GM19023 (cell line): ENCODE measurements around the gene WDR93.
A peak's percentile ranks its signal among the peaks of the same experiment; 100 is the strongest.

Experiments used
- ATAC-seq: cut with Tn5 transposase; IDR thresholded peaks from one replicate; pipeline ENCODE4 v1.9.1; 2021; ENCODE audit warnings: mild to moderate bottlenecking, moderate library complexity; ENCODE audit not compliant: unreplicated experiment

WDR93 gene

DNA sequence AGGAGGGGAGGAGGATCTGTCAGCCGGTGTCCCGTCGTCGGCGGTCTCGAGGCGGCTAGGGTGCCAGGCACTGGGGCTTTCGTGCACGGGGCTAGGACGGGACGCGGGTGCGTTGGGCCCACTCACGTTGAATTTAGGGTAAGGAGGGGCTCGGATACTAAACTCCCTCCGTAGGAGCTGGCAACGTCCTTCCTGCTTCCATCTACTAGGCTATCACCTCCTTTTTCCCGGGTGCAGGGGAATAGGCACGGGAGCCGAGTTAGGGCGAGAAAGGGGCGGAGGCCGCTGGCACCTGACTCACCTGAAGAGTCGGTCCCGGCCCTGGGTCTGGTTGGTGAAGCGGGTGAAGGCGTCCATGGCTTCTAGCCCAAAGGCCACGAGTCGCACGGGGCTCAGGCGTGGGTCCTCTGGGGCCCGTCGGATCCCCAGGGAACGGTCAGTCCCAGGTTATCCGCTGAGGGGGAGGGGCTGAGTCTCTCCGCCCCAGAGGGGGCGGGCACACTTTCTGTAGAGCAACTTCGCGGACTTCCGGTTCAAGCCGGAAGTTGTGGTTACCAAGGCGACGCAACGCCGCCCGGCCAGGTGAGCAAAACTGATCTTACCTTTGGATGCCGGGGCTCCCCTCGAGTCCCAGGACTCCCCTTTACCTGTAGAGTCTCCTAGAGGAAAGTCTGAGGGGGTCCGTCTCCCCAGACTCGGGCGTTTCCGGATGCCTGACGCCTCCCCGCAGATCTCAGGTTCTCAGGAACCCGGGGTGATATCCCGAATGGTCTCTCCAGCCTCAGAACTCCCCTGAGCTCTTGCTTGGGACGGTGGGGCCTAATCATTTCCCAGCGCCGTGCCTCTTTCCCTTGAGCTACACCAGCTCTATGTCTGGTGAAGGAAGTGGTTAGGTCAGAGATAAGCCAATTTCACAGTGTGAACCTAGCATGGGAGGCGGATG lies at the start of gene WDR93, which contains the start of gene PEX11A:
TSS of gene WDR93 (plus strand) at position 536 of the 943 bp plus-strand sequence. CDS start 10,936 bp downstream, outside the sequence.
TSS of gene PEX11A (minus strand) at position 479 of the 943 bp plus-strand sequence. CDS start at position 357, 122 bp downstream.
- ATAC-seq: peak; percentile 94

DNA sequence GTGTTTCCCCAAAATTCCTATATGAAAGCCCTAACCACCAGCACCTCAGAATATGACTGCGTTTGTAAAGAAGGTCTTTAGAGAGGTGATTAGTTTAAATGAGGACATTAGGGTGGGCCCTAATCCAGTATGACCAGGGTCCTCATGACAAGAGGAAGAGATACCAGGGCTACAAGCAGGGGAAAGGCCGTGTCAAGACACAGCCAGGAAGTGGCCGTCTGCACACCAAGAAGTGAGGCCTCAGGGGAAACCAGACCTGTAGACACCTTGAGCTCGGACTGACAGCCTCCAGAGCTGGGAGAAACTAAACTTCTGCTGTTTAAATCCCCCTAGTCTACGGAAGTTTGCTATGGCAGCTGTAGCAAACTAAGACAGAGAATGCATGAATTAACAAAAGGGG lies 49.6 kb upstream of the WDR93 start:
- ATAC-seq: no peak

DNA sequence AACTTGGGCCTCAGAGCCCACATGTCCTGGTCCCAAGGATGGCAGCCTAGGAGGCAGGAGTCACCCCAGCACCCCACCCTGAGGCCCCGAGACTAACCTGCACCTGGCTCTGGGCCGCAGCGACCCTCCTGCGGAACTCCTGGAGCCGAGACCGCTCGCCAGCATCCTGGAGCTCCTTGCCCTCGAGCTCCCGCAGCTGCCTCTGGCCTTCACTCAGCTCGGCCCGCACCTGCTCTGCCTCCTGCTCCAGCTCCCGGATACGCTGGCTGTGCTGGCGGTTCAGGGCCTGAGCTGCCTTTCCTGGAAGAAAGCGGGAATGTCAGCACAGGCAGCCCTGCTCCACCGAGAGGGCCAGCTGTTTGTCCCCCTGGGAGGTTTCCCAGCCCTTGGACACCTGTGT lies 48.5 kb upstream of the WDR93 start:
- no peak for ATAC-seq

DNA sequence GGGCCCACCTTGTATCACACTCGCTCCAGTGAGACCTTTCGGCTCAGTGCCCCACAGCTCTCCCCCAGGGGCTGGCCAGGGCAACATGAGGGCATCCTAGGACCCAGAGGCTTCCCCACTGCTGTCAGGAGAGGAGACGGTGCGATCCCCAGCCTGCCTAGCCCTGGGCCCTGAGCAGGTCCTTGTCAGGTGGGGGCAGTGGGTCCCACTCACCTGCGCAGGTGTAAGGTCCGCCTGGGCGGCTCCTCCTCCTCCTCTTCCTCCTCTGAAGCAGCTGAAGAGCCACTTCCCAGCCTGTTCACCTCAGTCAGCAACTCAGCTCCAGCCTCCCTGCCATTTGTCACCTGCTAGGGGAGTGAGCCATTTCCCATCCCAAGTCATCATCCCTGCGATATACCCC lies 44.9 kb upstream of the WDR93 start:
- ATAC-seq: no peak

DNA sequence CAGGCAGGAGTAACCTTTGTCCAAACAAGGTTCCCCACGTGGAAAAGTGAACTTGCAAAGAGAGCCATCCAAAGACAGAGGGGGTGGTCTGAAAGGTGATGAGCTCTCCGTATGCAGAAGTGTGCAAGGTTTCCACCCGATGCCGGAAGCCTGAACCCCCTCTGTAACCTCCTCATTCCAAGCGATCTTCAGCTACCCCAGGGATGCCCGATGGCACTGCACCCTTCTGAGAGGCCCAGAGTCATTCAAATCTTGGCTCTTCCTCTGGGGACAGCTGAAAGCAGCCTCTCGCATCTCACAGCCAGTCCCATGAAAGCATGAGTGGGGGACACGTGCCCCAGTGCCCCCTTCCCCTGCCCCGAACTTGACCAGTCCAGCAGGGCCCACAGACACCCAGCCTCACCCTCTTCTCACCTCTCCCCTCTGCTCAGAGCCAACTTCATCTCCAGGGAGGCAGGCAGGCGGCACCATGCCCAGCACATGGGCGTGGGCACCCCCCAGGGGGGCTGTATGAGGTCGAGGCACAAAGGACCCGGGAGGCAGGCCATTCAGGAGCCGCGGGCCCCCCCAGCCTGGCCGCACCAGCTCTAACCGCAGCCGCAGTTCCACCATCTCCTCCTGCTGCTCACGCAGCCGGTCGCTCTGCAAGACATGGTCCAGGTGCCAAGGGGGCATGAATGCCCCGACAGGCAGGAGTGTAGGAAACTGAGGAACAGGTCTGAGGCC lies 44.0 kb upstream of the WDR93 start:
- ATAC-seq: no peak

DNA sequence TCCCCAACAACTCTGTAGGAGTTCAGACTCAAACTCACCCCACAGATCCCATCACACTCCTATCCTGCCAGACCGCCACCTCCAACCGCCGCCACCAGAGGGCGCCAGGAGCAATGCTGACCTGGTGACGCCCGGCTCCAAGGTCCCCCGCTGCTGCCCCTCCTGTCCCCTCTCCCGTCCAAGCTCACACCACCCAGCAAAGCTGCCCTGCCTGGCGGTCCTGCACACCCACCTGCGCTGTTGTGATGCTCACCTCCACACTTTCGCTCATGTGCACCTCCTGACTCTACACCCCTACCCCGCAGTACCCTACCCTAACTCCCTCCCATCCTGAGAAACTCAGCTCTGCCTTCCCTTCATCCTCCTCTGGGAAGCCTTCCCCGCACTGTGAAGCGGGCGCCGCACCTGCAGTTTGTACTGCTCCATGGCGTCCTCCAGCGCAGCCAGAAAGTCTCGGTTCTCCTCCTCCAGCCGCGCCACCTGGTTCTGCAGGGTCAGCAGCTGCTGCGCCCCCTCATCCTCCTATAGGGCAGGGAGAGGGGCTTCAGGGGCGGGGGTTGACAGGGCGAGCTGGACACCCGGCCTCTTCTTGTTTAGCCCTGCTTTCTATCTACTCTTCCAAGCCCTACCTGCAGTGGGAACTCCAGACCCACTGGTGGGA lies 43.3 kb upstream of the WDR93 start:
- no peak for ATAC-seq

DNA sequence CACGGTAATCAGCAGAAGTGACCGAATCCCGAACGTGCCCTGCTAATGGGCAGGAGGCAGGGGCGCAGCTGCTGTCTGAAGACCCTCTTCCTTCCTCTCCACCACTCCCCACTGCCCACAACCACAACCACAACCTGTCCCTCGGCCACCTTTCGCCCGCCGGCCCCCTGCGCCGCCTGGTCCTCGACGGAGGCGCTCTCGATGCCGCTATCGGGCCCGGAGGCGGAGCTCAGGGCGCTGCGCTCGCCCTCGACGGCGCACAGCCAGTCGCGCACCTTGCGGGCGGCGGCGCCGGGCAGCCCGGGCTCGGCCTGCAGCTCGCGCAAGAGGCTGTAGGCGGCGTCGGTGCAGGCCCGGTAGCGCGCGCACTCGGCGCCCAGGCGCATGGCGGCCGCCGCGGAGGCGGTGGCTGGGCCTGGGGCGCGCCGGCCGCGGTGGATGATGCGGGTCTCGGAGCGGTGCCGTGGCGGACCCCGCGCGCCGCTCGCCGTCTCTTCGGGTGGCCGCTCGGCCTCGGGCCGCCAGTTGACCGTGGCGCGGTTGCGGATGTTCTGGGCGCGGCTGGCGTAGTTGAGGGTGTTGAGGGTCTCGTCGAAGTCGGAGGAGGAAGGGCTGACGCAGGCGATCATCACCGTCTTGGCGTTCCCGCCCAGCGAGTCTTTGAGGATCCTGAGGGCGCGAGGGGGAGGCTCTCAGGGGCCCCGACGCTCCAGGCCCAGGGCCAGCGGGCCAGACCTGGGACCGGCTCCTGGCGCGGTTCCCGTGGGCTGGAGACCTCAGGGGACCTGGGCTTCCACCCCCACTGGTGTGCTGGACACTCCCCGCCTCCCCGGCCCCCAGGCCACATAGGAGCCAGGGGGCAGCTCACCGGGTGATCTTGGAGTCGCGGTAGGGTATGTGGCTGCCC lies 42.3 kb upstream of the WDR93 start:
- no peak for ATAC-seq

DNA sequence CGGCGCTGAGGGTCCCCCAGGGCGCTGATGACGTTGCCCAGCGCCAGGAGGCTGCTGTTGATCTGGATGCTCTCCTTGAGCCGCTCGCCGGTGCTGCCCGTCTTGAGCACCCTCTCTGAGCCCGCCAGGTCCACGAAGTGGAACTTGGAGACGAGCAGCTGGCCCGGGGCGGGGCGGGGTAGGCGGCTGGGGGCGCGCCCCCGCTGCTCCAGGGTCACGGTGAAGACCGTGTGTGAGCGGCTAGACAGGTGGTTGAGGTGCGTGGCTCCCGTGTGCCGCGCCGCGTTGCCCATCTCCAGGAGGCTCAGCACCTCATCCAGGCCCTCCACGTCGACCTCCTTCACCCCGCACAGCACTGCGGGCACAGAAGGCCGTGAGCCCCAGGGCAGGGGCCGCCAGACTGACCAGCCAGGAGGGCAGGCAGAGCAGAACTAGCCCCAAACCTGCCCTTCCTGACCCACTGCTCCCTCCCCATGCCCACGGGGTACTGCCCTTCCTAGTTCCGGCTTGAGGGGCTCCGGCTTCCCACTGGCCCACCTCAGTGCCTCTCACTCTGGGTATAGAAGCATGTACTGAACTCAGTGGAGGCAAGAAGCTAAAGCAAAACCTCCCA lies 41.5 kb upstream of the WDR93 start:
- ATAC-seq: no peak

DNA sequence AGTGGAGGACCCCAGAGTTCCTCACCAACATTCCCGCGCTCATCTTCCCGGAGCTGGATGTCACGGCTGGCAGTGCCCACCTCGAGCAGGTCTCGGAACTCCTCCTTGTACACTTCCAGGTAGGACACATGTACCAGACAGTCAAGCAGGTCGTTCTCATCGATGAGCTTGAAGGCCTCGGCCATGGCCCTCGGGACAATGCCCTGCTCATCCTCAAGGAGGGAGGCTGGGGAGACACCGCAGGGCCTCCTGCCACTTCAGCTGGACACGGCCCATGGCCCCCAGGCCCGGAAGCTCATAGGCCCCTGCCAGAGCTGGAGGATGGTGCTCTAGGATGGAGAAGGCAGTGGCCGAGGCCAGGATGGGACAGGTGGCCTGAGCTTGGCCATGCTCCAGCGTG lies 40.9 kb upstream of the WDR93 start:
- no peak for ATAC-seq

DNA sequence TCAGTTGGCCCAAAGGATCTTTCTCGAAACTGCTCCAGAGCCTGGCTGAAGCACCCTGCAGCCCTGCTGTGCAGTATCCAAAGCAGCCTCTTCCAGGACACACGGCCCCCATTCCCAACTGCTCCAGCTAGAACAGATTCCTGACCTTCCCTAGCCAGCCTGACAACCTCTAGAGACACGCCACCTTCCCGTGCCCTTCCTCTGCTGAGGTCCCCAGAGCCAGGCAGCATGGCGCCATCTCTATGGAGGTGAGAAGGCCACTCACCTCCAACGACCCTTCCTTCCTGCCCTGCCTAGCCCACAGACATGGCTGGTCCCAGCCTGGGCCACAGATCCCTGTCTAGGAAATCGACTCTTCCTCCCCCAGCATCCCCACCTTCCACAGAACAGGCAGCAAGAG lies 38.5 kb upstream of the WDR93 start:
- ATAC-seq: no peak

DNA sequence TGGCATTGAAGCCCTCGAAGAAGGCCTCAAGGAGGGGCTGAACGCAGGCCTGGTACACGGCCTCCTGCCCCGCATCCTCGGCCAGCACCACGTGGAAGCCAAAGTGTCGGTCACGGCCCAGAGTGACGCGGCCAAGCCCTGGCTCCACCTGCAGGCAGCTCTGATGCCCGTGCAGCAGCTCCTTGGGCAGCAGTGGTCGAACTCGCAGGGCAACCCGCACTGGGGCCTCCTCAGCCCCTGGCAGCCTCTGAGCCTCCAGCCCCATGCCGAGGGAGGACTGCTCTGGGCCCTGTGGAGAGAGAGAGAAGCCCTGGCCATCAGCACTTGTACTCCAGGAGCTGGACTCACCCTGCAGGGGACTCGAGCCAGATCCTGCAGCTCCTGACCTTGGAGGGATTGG lies 37.9 kb upstream of the WDR93 start:
- no peak for ATAC-seq

DNA sequence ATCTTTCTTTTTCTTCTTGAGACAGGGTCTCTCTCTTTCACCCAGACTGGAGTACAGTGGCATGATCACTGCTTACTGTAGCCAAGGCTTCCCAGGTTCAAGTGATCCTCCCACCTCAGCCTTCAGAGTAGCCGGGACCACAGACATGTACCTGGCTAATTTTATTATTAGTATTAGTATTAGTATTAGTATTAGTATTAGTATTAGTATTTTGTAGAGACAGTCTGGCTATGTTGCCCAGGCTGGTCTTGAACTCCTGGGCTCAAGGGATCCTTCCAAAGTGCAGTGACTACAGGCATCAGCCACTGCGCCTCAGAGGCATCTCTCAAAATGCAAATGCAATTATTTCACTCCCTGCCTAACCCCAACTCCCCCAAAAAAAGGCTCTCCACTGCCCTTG lies 37.0 kb upstream of the WDR93 start:
- no peak for ATAC-seq

DNA sequence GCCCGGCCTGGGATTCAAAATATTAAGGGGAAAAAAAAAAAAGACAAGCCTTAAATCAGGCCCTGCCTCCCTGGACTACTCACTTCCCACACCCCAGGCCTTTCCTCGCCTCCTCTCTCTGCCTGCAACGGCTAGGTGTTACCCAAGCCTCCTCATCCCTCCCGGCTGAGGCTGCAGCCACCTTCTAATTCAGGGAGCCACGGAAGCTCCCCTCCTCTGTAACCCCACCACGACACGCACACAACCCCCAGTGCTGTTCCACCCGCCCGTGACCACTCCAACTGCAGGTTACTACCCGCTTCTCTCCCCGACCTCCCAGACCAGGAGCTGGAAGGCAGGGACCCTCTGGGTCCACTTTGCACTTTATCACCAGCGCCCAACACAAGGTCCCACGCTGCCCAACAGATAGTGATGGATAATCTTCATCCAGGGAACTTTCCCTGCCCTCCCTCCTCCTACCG lies 36.3 kb upstream of the WDR93 start:
- ATAC-seq: no peak

DNA sequence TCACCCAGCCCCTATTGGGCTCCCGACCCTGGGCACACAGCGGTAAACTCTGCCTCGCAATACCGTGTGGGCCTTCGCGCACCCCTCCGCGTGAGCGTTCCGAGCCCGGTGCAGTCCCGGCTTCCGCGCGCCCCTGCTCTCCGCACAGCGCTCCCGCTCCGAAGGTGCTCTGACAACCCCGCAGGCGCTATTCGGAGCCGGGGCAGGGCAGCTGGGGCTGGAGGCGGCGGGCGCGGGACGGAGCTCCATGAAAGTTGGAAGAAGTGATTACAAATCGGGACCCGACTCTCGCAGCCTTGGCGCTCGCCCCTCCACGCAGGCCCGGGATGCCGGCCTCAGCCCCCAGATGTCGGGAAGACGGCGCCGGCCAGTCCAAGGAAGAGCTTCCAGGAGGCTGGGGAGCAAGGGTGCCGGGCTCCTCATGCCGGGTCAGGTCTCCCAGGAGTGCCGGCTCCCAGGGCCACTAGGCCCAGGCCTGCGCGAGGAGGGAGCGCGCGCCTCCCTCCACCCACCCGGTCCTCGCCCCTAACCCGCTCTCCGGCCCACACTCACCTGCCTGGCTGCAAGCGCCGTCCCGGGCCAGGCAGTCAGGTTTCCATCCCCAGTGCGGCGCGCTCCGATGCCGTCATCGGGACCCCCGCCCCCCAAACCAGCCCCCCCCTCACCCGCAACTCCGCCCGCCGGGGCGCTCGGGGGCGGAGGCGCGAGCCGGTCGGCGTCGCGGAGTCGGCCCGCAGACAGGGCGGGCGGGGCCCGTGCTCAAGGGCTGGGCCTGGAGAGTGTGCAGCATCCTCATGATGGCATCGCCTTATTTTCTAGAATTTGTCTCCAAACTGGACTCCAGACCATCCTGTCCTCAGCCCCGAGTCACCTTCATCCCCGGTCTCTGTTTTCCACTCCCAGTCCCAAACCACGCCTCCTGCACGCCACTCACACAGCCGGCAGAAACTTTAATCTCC lies 35.5 kb upstream of the WDR93 start, which contains the start of gene KIF7:
TSS of gene KIF7 (minus strand) at position 621 of the 959 bp plus-strand sequence. CDS start 2,537 bp downstream, outside the sequence.
- ATAC-seq: no peak

DNA sequence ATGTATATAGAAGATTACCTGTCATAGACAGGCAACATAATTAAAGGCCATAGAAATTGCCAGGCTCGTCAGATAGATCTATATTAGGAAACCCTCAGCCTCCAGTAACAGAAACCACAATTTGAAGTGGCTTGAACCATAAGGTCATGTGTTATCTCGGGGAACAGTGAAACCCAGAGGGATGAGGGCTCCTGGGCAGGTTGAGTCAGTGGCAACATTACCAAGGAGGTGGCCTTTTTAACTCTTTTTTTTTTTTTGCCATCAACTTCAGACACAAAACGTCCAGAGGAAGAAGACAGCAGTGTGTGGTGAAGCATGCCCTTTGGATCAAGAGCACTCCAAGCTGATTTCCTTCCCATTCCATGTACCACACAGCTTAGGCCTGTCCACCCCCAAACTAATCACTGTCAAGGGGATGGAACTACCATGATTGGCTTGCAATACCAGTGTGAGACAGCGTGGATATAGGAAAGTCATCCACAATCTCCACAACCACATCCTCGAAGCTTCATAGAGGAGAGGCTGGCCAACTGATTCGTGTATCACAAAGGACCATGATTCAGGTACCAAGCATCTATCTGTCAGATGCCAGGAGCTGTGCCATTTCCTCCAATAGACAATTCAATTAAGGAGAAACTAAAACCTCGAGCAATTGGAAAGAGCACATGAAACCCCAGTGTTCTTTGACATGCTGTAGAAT lies 34.3 kb upstream of the WDR93 start:
- ATAC-seq: no peak

DNA sequence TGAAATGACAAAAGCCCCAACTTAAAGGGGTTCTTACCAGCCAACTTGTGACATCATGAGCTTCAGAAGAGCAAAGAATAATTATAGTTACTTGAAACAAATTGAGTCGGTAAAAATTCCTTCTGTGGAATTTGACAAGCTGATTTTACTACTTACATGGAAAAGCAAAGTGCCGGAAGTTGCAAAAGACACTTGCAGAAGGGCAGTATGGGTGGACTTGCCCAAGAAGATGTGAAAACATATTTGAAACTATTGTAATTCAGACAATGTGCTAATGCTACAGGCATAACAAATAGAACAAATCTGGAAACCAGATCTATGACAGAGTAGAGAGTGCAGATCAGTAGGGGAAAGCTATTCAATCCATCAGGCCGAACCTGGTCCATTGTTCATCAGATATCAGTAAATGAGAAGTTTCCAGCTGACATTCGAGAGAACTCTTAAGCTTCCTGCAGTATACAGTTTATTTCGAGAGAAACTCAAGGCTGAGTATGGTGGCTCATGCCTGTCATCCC lies 32.9 kb upstream of the WDR93 start:
- no peak for ATAC-seq

DNA sequence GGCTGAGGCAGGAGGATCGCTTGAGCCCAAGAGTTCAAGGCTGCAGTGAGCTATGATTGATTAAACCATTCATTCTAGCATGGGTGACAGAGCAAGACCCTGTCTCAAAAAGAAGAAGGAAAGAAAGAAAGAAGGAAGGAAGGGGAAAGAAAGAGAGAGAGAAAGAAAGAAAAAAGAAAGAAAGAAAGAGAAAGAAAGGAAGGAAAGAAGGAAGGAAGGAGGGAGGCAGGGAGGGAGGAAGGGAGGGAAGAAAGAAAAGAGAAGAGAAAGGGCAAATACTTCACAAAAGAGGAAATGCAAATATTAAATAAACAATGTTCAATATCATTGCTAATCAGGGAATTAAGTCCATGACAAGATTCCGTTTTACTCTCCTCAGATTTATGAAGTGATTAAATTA lies 31.3 kb upstream of the WDR93 start:
- no peak for ATAC-seq

DNA sequence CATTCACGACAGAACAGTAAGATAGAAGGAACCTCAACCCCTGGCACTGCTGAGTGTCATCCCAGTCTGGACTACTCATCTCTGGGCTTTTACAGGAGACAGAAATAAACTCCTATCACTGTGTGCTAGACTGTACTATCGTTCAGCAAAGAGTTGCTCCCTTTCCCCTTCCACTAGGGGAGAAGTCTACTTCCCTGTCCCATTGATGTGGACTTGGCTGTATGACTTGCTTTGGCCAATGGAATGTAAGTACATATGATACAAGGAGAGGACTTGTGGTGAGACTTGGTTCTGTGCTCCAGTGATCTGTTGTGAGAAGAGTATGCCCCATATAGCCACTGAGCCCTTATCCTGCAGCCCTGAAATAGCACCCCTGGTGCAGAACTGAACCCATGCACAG lies 30.1 kb upstream of the WDR93 start:
- ATAC-seq: no peak
